Endothelial cell of umbilical vein (primary cell): ENCODE data around the gene AHRR. TPM values are rescaled to one million over a fixed set of nuclear protein-coding genes. Genes with fewer than 3 reads are reported as not detected.
A peak's percentile ranks its signal among the peaks of the same experiment; 100 is the strongest.

Experiments
- BruUV-seq: library from RNA; stranded (reverse); fragments of 400-500 nt; replicated peaks from 2 replicates; lab custom pipeline; 2021; lab: Mats Ljungman, UMichigan
- CTCF ChIA-PET: fragments of 300-600, 350-600 bp; sonication (Branson Sonifier 250); formaldehyde crosslinking; loops from one replicate; lab custom pipeline; 2021; ENCODE audit warnings: antibody characterized with exemption, inconsistent platforms; lab: Charles Lee
- POLR2A ChIA-PET: fragments of 300-600, 350-600 bp; sonication (Branson Sonifier 250); formaldehyde crosslinking; loops from one replicate; lab custom pipeline; 2021; ENCODE audit warnings: antibody characterized with exemption, inconsistent platforms; lab: Charles Lee
- DNase-seq: peaks from one replicate; pipeline ENCODE4 v3.0.0-alpha.2; 2011; ENCODE audit warnings: low read depth, low spot score
- FAIRE-seq: peaks from 2 replicates; lab custom pipeline; 2011; peaks lifted over from hg19 to GRCh38; lab: Jason Lieb, UNC
- H2AFZ ChIP-seq: 2 replicates; pipeline ENCODE4 v1.6.0; 2012; ENCODE audit warnings: low read depth, low read length, control low read depth, inconsistent platforms
- H3K27ac ChIP-seq: 2 replicates; pipeline ENCODE4 v1.5.1; 2011; ENCODE audit warnings: low read depth, mild to moderate bottlenecking, control low read depth, low read length, moderate library complexity; ENCODE audit not compliant: insufficient read depth
- H3K27me3 ChIP-seq, 2 experiments: 2 replicates each; pipeline versions ENCODE4 v1.6.0 to v1.6.1; 2011; ENCODE audit warnings: low read length in 2 of 2, mixed read lengths in 1 of 2; ENCODE audit not compliant: control insufficient read depth in 2 of 2, insufficient read depth in 2 of 2
- H3K36me3 ChIP-seq, 2 experiments: 2 replicates in 1 of 2; 3 replicates in 1 of 2; pipeline ENCODE4 v1.5.1; 2011; ENCODE audit warnings: low read length in 2 of 2, mild to moderate bottlenecking in 1 of 2, moderate library complexity in 1 of 2; ENCODE audit not compliant: control insufficient read depth in 2 of 2, insufficient read depth in 2 of 2; ENCODE audit errors: extremely low read depth in 1 of 2
- H3K4me1 ChIP-seq: 3 replicates; pipeline ENCODE4 v1.5.1; 2011; ENCODE audit warnings: mild to moderate bottlenecking, low read length; ENCODE audit not compliant: control insufficient read depth, insufficient read depth; ENCODE audit errors: extremely low read depth
- H3K4me2 ChIP-seq: 2 replicates; pipeline ENCODE4 v1.6.1; 2011; ENCODE audit warnings: low read length, control low read depth, mixed read lengths; ENCODE audit not compliant: insufficient read depth
- H3K4me3 ChIP-seq, 3 experiments: fragments of 200-600 bp in 1 of 3; sonication (generic), shearing (Covaris generic) in 1 of 3; replicated peaks in 1 of 3; 2 replicates each; pipeline ENCODE4 v1.5.1; 2011 to 2016; ENCODE audit warnings: control low read depth in 3 of 3, low read length in 3 of 3, mild to moderate bottlenecking in 2 of 3, inconsistent platforms in 1 of 3, low read depth in 1 of 3, moderate library complexity in 1 of 3; ENCODE audit not compliant: insufficient read depth in 1 of 3
- H3K79me2 ChIP-seq: 2 replicates; pipeline ENCODE4 v1.6.0; 2012; ENCODE audit warnings: low read length, inconsistent platforms; ENCODE audit not compliant: control insufficient read depth, insufficient read depth
- H3K9ac ChIP-seq: replicated peaks from 2 replicates; pipeline ENCODE3; 2011; ENCODE audit warnings: low read length, control low read depth; ENCODE audit not compliant: insufficient read depth; ENCODE audit errors: extremely low read depth
- H3K9me1 ChIP-seq: replicated peaks from 3 replicates; pipeline ENCODE4 v1.6.0; 2011; ENCODE audit warnings: mild to moderate bottlenecking, low read length; ENCODE audit not compliant: control insufficient read depth, insufficient read depth; ENCODE audit errors: extremely low read depth
- H3K9me3 ChIP-seq: replicated peaks from 2 replicates; pipeline ENCODE4 v1.5.1; 2012; ENCODE audit warnings: low read length, inconsistent platforms; ENCODE audit not compliant: control insufficient read depth, insufficient read depth
- H4K20me1 ChIP-seq: replicated peaks from 2 replicates; pipeline ENCODE3; 2011; ENCODE audit warnings: mild to moderate bottlenecking, low read length; ENCODE audit not compliant: control insufficient read depth, insufficient read depth; ENCODE audit errors: extremely low read depth
- CTCF ChIP-seq, 2 donors: IDR thresholded peaks; 1 replicate in 1 of 2; 2 replicates in 1 of 2; pipeline ENCODE4 v1.5.1; 2011; ENCODE audit warnings: low read length in 2 of 2, mild to moderate bottlenecking in 2 of 2, moderate library complexity in 2 of 2, control low read depth in 1 of 2, inconsistent platforms in 1 of 2, low read depth in 1 of 2; ENCODE audit not compliant: insufficient read depth in 1 of 2; ENCODE audit errors: extremely low read depth in 1 of 2
- MAX ChIP-seq: IDR thresholded peaks from 2 replicates; pipeline ENCODE4 v1.6.1; 2011; ENCODE audit not compliant: insufficient read depth, insufficient read length
- MYC ChIP-seq: IDR thresholded peaks from one replicate; pipeline ENCODE4 v1.6.1; 2011; ENCODE audit warnings: mild to moderate bottlenecking, low read depth, low read length
- POLR2A ChIP-seq: IDR thresholded peaks from 2 replicates; pipeline ENCODE4 v1.6.1; 2012; ENCODE audit warnings: low read depth, mild to moderate bottlenecking, control low read depth, low read length
- dilution Hi-C: fragments of 300-500 bp; cut with MboI; formaldehyde crosslinking; loops from one replicate; pipeline ENCODE4 v1.15.0; 2019; ENCODE audit warnings: low sequenced_read_pairs; ENCODE audit not compliant: extremely low pct_ligation_motif_present
- intact Hi-C: fragments of 100-400 bp; cut with micrococcal nuclease; formaldehyde crosslinking; loops from one replicate; pipeline ENCODE4 v1.10.0; 2022
- polyA plus RNA-seq, 4 experiments: library from polyadenylated mRNA; depleted of rRNA in 3 of 4; stranded (reverse) in 3 of 4; unstranded in 1 of 4; fragments of >200 nt; gene quantifications; 2 replicates each; pipeline versions ENCODE4 v1.2.1 to v1.2.3, GENCODE V29; 2011 to 2012; ENCODE audit warnings: missing spikeins in 1 of 4
- total RNA-seq: library from RNA; stranded (reverse); gene quantifications from 2 replicates; pipeline ENCODE4 v1.2.3, GENCODE V29; 2021

The AHRR gene
- total and polyA plus RNA-seq, 2 donors (not counting 3 experiments of a cell fraction or from before 2014, with no cell fraction given), result 3.1 to 7.3 TPM

- DNase-seq, result peak; percentile 9
- no TSS peak for BruUV-seq
- Histone ChIP-seq H3K27me3 (no peaks in the 10 kb centered on the region), H2AFZ (peak overlapping the region; percentile 33), H3K4me1 (peaks cover 10% of the 10 kb centered on the region), H3K36me3 (peaks cover 5 to 12% of the 10 kb centered on the region in 2 experiments), H3K79me2 (peaks cover 12% of the 10 kb centered on the region), H3K9me1 (no peaks in the 10 kb centered on the region), H3K9me3 (no peaks in the 10 kb centered on the region), H4K20me1 (no peaks in the 10 kb centered on the region), H3K4me3 (peak overlapping the region; percentile 5 to 92 (median 55)), H3K27ac (no peak overlapping the region), H3K4me2 (peak overlapping the region; percentile 46), H3K9ac (peak overlapping the region; percentile 10)
- POLR2A ChIA-PET, result no interaction called here
- CTCF ChIA-PET, result interaction anchor here (1.0 to 3.7 kb wide), 2 partner anchors 126 to 127 kb away, joined by 3 to 38 read pairs; no protein-coding TSS in a partner anchor
- dilution Hi-C loops (no loop called here), intact Hi-C loops (no loop called here)
- FAIRE-seq, result no peak
- TF ChIP-seq MYC, result no peak
Observed at GRCh38 chr5:443239-444151, 122.0 kb downstream of the AHRR start.

- peaks cover 12% of the 10 kb centered on the region for H3K79me2 ChIP-seq
- H3K36me3 ChIP-seq, result peaks cover 5 to 15% of the 10 kb centered on the region in 2 experiments
- H4K20me1 ChIP-seq, result no peaks in the 10 kb centered on the region
- H3K27me3 ChIP-seq, result no peaks in the 10 kb centered on the region
- BruUV-seq, result TSS peak; percentile 33
- H3K4me1 ChIP-seq, result peaks cover 10% of the 10 kb centered on the region
- ChIA-PET CTCF (interaction anchor here (3.7 kb wide), 1 partner anchor 128 kb away, joined by 38 read pairs; no protein-coding TSS in a partner anchor), POLR2A (no interaction called here)
- no peak overlapping the region for H3K27ac ChIP-seq
- dilution Hi-C loops (no loop called here), intact Hi-C loops (no loop called here)
- no peaks in the 10 kb centered on the region for H3K9me3 ChIP-seq
- no peak overlapping the region for H3K4me3 ChIP-seq
- no peaks in the 10 kb centered on the region for H3K9me1 ChIP-seq
- FAIRE-seq, result no peak
- H3K4me2 ChIP-seq, result peak overlapping the region; percentile 46
- DNase-seq, result no peak
- TF ChIP-seq POLR2A, result no peak
- TF ChIP-seq CTCF (IDR thresholded peaks at IDR 0.05; ENCODE audit: extremely low read depth in 1 of 2, insufficient read depth in 1 of 2, low read depth in 1 of 2, low read length in 2 of 2), result no peak
- no peak for TF ChIP-seq MYC
- no peak for TF ChIP-seq MAX
- no peak overlapping the region for H2AFZ ChIP-seq
- no peak overlapping the region for H3K9ac ChIP-seq
Observed at GRCh38 chr5:444226-444625, 122.7 kb downstream of the AHRR start.
